IPS-20b (cell line): ENCODE data around the gene SCN4A.

Experiments used
- H3K27ac ChIP-seq: one replicate; pipeline ENCODE4 v1.5.1; 2013; ENCODE audit warnings: low read length
- H3K27me3 ChIP-seq: 2 replicates; pipeline ENCODE4 v1.6.1; 2013; ENCODE audit warnings: mild to moderate bottlenecking, low read length, inconsistent platforms; ENCODE audit not compliant: insufficient read depth
- H3K36me3 ChIP-seq: 2 replicates; pipeline ENCODE4 v1.6.1; 2013; ENCODE audit warnings: low read depth, mild to moderate bottlenecking, inconsistent platforms, low read length, moderate library complexity; ENCODE audit not compliant: insufficient read depth
- H3K4me1 ChIP-seq: 2 replicates; pipeline ENCODE4 v1.6.1; 2013; ENCODE audit warnings: mild to moderate bottlenecking, control low read depth, inconsistent platforms, low read length, moderate library complexity; ENCODE audit not compliant: insufficient read depth
- H3K4me3 ChIP-seq: 2 replicates; pipeline ENCODE4 v1.5.1; 2013; ENCODE audit warnings: mild to moderate bottlenecking, low read length, inconsistent platforms
- H3K9ac ChIP-seq: 2 replicates; pipeline ENCODE4 v1.6.1; 2013; ENCODE audit warnings: low read depth, mild to moderate bottlenecking, inconsistent platforms, low read length, moderate library complexity
- H3K9me3 ChIP-seq: 2 replicates; pipeline ENCODE4 v1.6.1; 2013; ENCODE audit warnings: mild to moderate bottlenecking, low read depth, low read length, inconsistent platforms; ENCODE audit not compliant: insufficient read depth

Gene SCN4A

GRCh38 chr17:63976702-63977101 lies 4.0 kb upstream of the SCN4A start:
- H3K9ac ChIP-seq = no peak overlapping the region
- no peak overlapping the region for H3K4me3 ChIP-seq
- H3K36me3 ChIP-seq = no peaks in the 10 kb centered on the region
- H3K4me1 ChIP-seq = no peaks in the 10 kb centered on the region; the same call in 1 of the 2 replicates
- H3K27ac ChIP-seq = no peak overlapping the region
- peaks cover under 1% of the 10 kb centered on the region; the same call in 1 of the 2 replicates for H3K9me3 ChIP-seq
- no peaks in the 10 kb centered on the region for H3K27me3 ChIP-seq

GRCh38 chr17:63975541-63976092 lies 2.9 kb upstream of the SCN4A start:
- Histone ChIP-seq H3K27ac (no peak overlapping the region), H3K4me1 (no peaks in the 10 kb centered on the region; the same call in 1 of the 2 replicates), H3K9ac (no peak overlapping the region), H3K27me3 (no peaks in the 10 kb centered on the region), H3K4me3 (no peak overlapping the region), H3K36me3 (no peaks in the 10 kb centered on the region), H3K9me3 (no peaks in the 10 kb centered on the region)

- no peaks in the 10 kb centered on the region for H3K9me3 ChIP-seq
- no peak overlapping the region for H3K27ac ChIP-seq
- no peaks in the 10 kb centered on the region for H3K27me3 ChIP-seq
- no peak overlapping the region for H3K4me3 ChIP-seq
- H3K4me1 ChIP-seq = no peaks in the 10 kb centered on the region; the same call in 1 of the 2 replicates
- H3K9ac ChIP-seq = no peak overlapping the region
- no peaks in the 10 kb centered on the region for H3K36me3 ChIP-seq
Observed at GRCh38 chr17:63974594-63975192, 2.0 kb upstream of the SCN4A start.

- Histone ChIP-seq H3K9ac (no peak overlapping the region), H3K27ac (no peak overlapping the region), H3K36me3 (no peaks in the 10 kb centered on the region), H3K4me3 (no peak overlapping the region), H3K27me3 (no peaks in the 10 kb centered on the region), H3K9me3 (no peaks in the 10 kb centered on the region), H3K4me1 (no peaks in the 10 kb centered on the region; the same call in 1 of the 2 replicates)
Observed at GRCh38 chr17:63973930-63974593, 1.3 kb upstream of the SCN4A start.

GRCh38 chr17:63973247-63973646 lies 529 bp upstream of the SCN4A start:
- Histone ChIP-seq H3K36me3 (no peaks in the 10 kb centered on the region), H3K9me3 (no peaks in the 10 kb centered on the region), H3K27me3 (no peaks in the 10 kb centered on the region), H3K4me1 (no peaks in the 10 kb centered on the region; the same call in 1 of the 2 replicates), H3K4me3 (no peak overlapping the region), H3K27ac (no peak overlapping the region), H3K9ac (no peak overlapping the region)

- Histone ChIP-seq H3K27ac (no peak overlapping the region), H3K4me3 (no peak overlapping the region), H3K9ac (no peak overlapping the region), H3K4me1 (no peaks in the 10 kb centered on the region), H3K36me3 (no peaks in the 10 kb centered on the region), H3K9me3 (no peaks in the 10 kb centered on the region), H3K27me3 (no peaks in the 10 kb centered on the region)
Observed at GRCh38 chr17:63969278-63969677, 3.4 kb downstream of the SCN4A start.

- H3K27me3 ChIP-seq = no peaks in the 10 kb centered on the region
- no peaks in the 10 kb centered on the region for H3K36me3 ChIP-seq
- no peak overlapping the region for H3K9ac ChIP-seq
- no peaks in the 10 kb centered on the region for H3K9me3 ChIP-seq
- no peak overlapping the region for H3K4me3 ChIP-seq
- no peak overlapping the region for H3K27ac ChIP-seq
- no peaks in the 10 kb centered on the region for H3K4me1 ChIP-seq
Observed at GRCh38 chr17:63967953-63968352, 4.8 kb downstream of the SCN4A start.

GRCh38 chr17:63966646-63967264 lies 6.0 kb downstream of the SCN4A start:
- Histone ChIP-seq H3K4me3 (no peak overlapping the region), H3K9ac (no peak overlapping the region), H3K27me3 (no peaks in the 10 kb centered on the region), H3K9me3 (no peaks in the 10 kb centered on the region), H3K36me3 (no peaks in the 10 kb centered on the region), H3K27ac (no peak overlapping the region), H3K4me1 (peaks cover 7% of the 10 kb centered on the region)

- no peaks in the 10 kb centered on the region for H3K27me3 ChIP-seq
- H3K9ac ChIP-seq = no peak overlapping the region
- no peak overlapping the region for H3K27ac ChIP-seq
- H3K9me3 ChIP-seq = no peaks in the 10 kb centered on the region
- peaks cover 13% of the 10 kb centered on the region for H3K4me1 ChIP-seq
- H3K36me3 ChIP-seq = no peaks in the 10 kb centered on the region
- no peak overlapping the region for H3K4me3 ChIP-seq
Observed at GRCh38 chr17:63963123-63963522, 9.6 kb downstream of the SCN4A start.

GRCh38 chr17:63962298-63962744 lies 10.4 kb downstream of the SCN4A start:
- peaks cover 13% of the 10 kb centered on the region for H3K4me1 ChIP-seq
- H3K9me3 ChIP-seq = no peaks in the 10 kb centered on the region
- no peaks in the 10 kb centered on the region for H3K27me3 ChIP-seq
- H3K4me3 ChIP-seq = peak overlapping the region; percentile 31; the same call in 1 of the 2 replicates
- no peak overlapping the region for H3K27ac ChIP-seq
- no peak overlapping the region for H3K9ac ChIP-seq
- H3K36me3 ChIP-seq = no peaks in the 10 kb centered on the region

- no peaks in the 10 kb centered on the region for H3K27me3 ChIP-seq
- no peak overlapping the region for H3K27ac ChIP-seq
- peak overlapping the region; percentile 79 for H3K4me3 ChIP-seq
- H3K4me1 ChIP-seq = peaks cover 13% of the 10 kb centered on the region
- H3K9me3 ChIP-seq = no peaks in the 10 kb centered on the region
- H3K36me3 ChIP-seq = no peaks in the 10 kb centered on the region
- H3K9ac ChIP-seq = peak overlapping the region; percentile 80; the same call in 1 of the 2 replicates
Observed at GRCh38 chr17:63961355-63962212, 11.1 kb downstream of the SCN4A start.
